Activated CD4-positive, alpha-beta T cell treated with anti-CD3 and anti-CD28 coated beads, Interleukin-2, amount 10 ng/mL, durations not matched to agents 7 days and 5 days (primary cell): ENCODE results near the gene IL17RA. TPM values are rescaled to one million over a fixed set of nuclear protein-coding genes. Genes with fewer than 3 reads are reported as not detected.
A peak's percentile ranks its signal among the peaks of the same experiment; 100 is the strongest.

Experiments used
- CTCF ChIA-PET: fragments of 350-600 bp; sonication (Branson Sonifier 250); formaldehyde crosslinking; loops from one replicate; lab custom pipeline; 2021; ENCODE audit warnings: antibody characterized with exemption; lab: Charles Lee
- POLR2A ChIA-PET: fragments of 350-600 bp; sonication (Branson Sonifier 250); formaldehyde crosslinking; loops from one replicate; lab custom pipeline; 2021; ENCODE audit warnings: antibody characterized with exemption; lab: Charles Lee
- DNase-seq: peaks from one replicate; pipeline ENCODE4 v3.0.0-alpha.2; 2020
- H3K27ac Mint-ChIP-seq: one replicate; pipeline ENCODE4 v1.8.0; 2021; ENCODE audit warnings: mild to moderate bottlenecking, moderate library complexity, mixed read lengths
- H3K27me3 Mint-ChIP-seq: one replicate; pipeline ENCODE4 v1.8.0; 2021; ENCODE audit warnings: mixed read lengths
- H3K36me3 Mint-ChIP-seq: one replicate; pipeline ENCODE4 v1.8.0; 2021; ENCODE audit warnings: low read depth, mixed read lengths
- H3K4me1 Mint-ChIP-seq: one replicate; pipeline ENCODE4 v1.8.0; 2021; ENCODE audit warnings: mixed read lengths
- H3K4me3 Mint-ChIP-seq: one replicate; pipeline ENCODE4 v1.8.0; 2021; ENCODE audit warnings: mild to moderate bottlenecking, moderate library complexity, mixed read lengths
- H3K9me3 Mint-ChIP-seq: one replicate; pipeline ENCODE4 v1.8.0; 2021; ENCODE audit warnings: mixed read lengths
- total RNA-seq, 2 experiments: library from RNA; stranded (reverse); gene quantifications; one replicate each; pipeline ENCODE4 v1.2.3, GENCODE V29; 2021

IL17RA gene
- total RNA-seq, 2 experiments from 2014 or later = 53.6 to 55.9 TPM

DNA sequence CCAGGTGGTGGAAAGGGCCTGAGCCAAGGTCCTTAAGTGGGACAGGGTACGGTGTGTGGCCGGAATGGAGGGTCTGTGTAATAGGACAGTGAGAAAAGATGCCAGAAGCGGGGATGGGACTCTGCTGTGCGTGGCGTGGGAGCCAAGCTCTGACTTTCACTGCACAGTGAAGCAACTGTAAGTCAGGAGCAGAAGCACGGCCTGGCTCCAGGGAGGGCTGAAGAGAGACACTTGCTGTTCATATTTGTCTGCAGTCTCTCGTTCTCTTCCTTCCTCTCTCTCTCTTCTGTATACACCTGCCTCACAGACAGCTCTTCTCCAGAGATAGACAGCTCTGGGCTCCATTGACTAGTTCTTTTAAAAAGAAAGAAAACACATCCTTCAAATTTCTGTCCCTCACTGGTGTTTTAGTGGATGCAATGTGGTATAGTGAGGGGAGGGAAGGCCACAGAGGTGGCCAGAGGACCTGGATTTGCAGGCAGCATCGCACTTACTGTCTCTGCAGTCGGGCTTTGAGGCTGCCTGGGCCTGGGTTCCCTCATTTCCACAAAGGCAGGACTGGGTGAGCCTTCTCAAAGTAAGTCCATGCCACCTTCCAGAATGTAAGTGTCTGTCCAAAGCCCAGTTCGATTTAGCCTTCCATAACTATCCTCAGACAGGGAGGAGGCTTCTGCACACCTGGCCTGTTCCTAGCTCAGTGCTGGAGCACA, 2.1 kb downstream of the IL17RA start:
- peak; percentile 20 for DNase-seq
- H3K9me3 Mint-ChIP-seq = no peaks in the 10 kb centered on the region
- H3K27ac Mint-ChIP-seq = peak overlapping the region; percentile 93
- H3K4me1 Mint-ChIP-seq = peaks cover 66% of the 10 kb centered on the region
- peaks cover 40% of the 10 kb centered on the region for H3K36me3 Mint-ChIP-seq
- no peaks in the 10 kb centered on the region for H3K27me3 Mint-ChIP-seq
- ChIA-PET CTCF (interaction anchor here (0.8 to 3.4 kb wide), 2 partner anchors 11 to 84 kb away, joined by 3 to 10 read pairs; no protein-coding TSS in a partner anchor), POLR2A (interaction anchor here (1.3 kb wide), 1 partner anchor 12 kb away, joined by 4 read pairs; no protein-coding TSS in a partner anchor)
- H3K4me3 Mint-ChIP-seq = peak overlapping the region; percentile 82

DNA sequence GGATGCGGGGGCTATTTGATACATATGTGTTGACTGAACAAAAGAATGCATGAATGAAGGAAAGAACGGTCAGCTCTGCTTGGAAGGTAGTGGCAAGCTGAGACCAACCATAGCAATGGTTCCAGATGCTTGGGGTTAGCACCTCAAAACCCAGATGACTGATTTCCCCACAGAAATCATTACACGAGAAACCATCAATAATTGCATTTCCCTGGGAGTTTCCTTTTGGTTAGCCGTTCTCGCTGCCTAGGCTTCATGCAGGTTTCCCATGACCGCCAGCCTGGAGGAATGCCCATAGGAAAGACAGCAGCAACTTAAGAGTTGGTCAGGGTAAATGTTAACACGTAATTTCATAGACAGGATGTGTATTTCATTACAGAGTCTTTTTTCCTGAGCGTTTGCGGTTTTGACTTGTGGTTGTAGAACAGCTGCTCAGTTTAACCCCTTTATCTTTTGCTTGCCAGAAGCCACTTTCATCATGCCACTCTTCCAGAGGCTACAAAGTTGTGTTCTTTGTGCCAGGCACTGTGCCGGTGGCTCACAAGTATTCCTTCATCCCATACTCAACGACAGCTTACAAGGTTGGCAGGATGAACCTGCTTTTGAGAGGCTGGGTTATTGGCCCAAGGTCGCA, 2.8 kb downstream of the IL17RA start:
- H3K27ac Mint-ChIP-seq = peak overlapping the region; percentile 93
- no peaks in the 10 kb centered on the region for H3K9me3 Mint-ChIP-seq
- H3K4me3 Mint-ChIP-seq = peak overlapping the region; percentile 82
- ChIA-PET POLR2A (interaction anchor here (1.3 kb wide), 1 partner anchor 11 kb away, joined by 4 read pairs; no protein-coding TSS in a partner anchor), CTCF (interaction anchor here (0.8 to 3.4 kb wide), 2 partner anchors 12 to 84 kb away, joined by 3 to 10 read pairs; no protein-coding TSS in a partner anchor)
- peaks cover 73% of the 10 kb centered on the region for H3K4me1 Mint-ChIP-seq
- no peaks in the 10 kb centered on the region for H3K27me3 Mint-ChIP-seq
- peak; percentile 83 for DNase-seq
- peaks cover 43% of the 10 kb centered on the region for H3K36me3 Mint-ChIP-seq

DNA sequence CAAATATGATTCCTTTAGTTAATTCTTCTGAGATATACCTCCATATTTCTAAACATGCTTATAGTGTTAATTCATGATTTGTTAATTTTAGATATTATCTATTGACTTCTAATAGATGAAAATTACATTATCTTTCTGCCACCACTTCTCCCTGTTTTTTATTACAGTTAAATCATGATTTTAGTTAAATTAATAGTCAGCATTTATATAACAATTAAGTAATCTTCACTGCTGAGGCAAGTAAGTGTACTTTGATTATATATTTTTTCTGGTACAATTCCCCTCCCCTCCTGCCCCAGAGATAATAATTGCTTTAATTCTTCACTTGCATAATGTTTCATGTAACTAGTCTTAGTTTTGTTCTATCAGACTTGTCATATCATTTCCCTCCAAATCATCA, 5.8 kb downstream of the IL17RA start:
- Mint-ChIP-seq H3K4me3 (no peak overlapping the region), H3K27ac (no peak overlapping the region), H3K9me3 (no peaks in the 10 kb centered on the region), H3K27me3 (no peaks in the 10 kb centered on the region), H3K4me1 (peaks cover 81% of the 10 kb centered on the region), H3K36me3 (peaks cover 64% of the 10 kb centered on the region)
- DNase-seq = no peak
- ChIA-PET CTCF (no interaction called here), POLR2A (no interaction called here)

DNA sequence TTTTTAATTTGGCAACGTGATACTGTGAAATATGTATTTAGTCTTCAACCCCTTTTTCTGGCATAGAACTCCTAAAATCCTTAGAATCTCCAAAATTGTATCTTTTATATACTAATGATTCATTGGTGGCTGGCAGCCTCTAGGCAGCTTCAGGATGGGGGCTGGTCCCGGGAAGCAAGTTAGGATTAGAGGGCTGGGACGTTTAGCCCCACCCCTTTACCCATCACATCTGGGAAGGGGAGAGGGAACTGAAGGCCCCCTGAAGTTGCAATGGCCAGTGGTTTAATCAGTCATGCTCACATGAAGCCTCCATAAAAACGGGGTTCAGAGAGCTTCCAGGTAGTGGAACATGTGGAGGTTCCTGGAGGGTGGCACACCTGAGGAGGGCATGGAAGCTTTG, 7.1 kb downstream of the IL17RA start:
- POLR2A ChIA-PET = no interaction called here

DNA sequence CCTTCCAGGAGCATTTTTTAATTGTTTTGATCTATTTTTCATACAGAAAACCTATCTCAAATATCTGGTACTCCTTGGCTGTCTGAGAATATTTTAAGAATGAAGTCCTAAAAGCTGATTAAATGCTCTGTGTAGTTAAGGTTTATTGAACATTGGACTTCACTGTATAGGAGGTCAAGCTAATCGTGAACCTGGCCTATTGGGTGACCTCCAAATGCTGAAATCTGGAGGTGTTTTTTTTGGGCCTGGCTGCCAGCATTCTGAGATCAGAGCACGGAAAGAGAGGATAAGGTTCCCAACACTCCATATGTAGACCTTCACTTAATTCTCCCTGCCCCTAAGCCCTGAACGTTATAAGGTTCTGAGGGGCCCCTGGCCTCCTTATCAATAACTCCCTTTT, 8.3 kb downstream of the IL17RA start:
- peaks cover 80% of the 10 kb centered on the region for H3K4me1 Mint-ChIP-seq
- H3K36me3 Mint-ChIP-seq = peaks cover 64% of the 10 kb centered on the region
- no peaks in the 10 kb centered on the region for H3K9me3 Mint-ChIP-seq
- H3K4me3 Mint-ChIP-seq = no peak overlapping the region
- POLR2A ChIA-PET = interaction anchor here (0.6 kb wide), 1 partner anchor 182 kb away, joined by 4 read pairs; no protein-coding TSS in a partner anchor
- no peaks in the 10 kb centered on the region for H3K27me3 Mint-ChIP-seq
- CTCF ChIA-PET = interaction anchor here (0.6 to 2.2 kb wide), 3 partner anchors 15 to 290 kb away, joined by 3 to 6 read pairs (median 4); no protein-coding TSS in a partner anchor
- H3K27ac Mint-ChIP-seq = no peak overlapping the region
- no peak for DNase-seq

More for the DNA sequence above, 7.1 kb downstream of the IL17RA start:
- H3K4me3 Mint-ChIP-seq = no peak overlapping the region
- H3K27me3 Mint-ChIP-seq = no peaks in the 10 kb centered on the region
- H3K27ac Mint-ChIP-seq = no peak overlapping the region
- CTCF ChIA-PET = interaction anchor here (0.8 to 2.2 kb wide), 2 partner anchors 9 to 80 kb away, joined by 3 to 6 read pairs; no protein-coding TSS in a partner anchor
- DNase-seq = no peak
- no peaks in the 10 kb centered on the region for H3K9me3 Mint-ChIP-seq
- peaks cover 80% of the 10 kb centered on the region for H3K4me1 Mint-ChIP-seq
- H3K36me3 Mint-ChIP-seq = peaks cover 60% of the 10 kb centered on the region

DNA sequence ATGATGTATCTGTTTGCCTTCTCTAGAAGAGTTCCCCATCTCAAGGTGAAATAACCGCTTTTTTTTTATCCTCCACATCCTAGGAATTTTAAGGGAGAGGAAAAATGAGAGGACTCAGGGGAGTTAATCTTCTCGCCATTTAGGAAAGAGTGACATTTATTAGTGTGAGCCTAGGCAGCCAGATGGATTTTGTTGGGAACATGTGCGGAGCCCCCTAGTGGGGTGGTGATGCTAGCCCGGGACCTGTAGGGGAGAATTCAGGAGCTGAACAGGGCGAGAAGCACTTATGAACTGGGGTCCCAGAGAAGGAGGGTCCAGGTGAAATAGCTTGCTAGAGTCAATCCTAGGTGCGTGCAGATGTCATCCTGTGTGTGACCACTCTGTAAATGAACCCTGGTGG, 10.7 kb downstream of the IL17RA start:
- Mint-ChIP-seq H3K27me3 (no peaks in the 10 kb centered on the region), H3K4me3 (no peak overlapping the region), H3K9me3 (no peaks in the 10 kb centered on the region), H3K27ac (no peak overlapping the region), H3K4me1 (peaks cover 88% of the 10 kb centered on the region), H3K36me3 (peaks cover 74% of the 10 kb centered on the region)
- CTCF ChIA-PET = interaction anchor here (1.0 to 2.5 kb wide), 4 partner anchors 10 to 76 kb away, joined by 3 to 11 read pairs (median 4); no protein-coding TSS in a partner anchor
- DNase-seq = no peak
- POLR2A ChIA-PET = no interaction called here

DNA sequence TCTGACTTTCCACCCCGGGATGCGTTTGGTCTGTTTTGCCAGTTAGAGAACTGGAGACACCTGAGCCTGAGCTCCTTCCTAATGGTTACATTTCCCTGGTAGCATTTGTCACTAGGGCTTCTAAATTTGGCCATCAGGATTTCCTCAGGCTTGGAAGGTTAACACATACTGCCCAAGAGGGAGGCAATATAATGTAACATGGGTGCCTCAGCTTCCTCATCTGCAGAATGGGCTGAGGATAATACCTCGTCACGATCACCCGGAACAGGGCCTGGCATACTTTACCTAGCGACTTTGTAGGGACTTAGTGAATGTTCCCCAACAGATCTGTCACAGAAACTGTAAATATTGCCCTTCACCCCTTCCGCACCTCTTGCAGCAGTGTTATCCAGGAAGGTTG, 11.3 kb downstream of the IL17RA start:
- Mint-ChIP-seq H3K36me3 (peaks cover 74% of the 10 kb centered on the region), H3K27ac (no peak overlapping the region), H3K4me1 (peaks cover 88% of the 10 kb centered on the region), H3K9me3 (no peaks in the 10 kb centered on the region), H3K4me3 (no peak overlapping the region), H3K27me3 (no peaks in the 10 kb centered on the region)
- ChIA-PET POLR2A (no interaction called here), CTCF (interaction anchor here (1.0 to 2.5 kb wide), 3 partner anchors 11 to 76 kb away, joined by 3 to 11 read pairs (median 4); no protein-coding TSS in a partner anchor)
- no peak for DNase-seq

DNA sequence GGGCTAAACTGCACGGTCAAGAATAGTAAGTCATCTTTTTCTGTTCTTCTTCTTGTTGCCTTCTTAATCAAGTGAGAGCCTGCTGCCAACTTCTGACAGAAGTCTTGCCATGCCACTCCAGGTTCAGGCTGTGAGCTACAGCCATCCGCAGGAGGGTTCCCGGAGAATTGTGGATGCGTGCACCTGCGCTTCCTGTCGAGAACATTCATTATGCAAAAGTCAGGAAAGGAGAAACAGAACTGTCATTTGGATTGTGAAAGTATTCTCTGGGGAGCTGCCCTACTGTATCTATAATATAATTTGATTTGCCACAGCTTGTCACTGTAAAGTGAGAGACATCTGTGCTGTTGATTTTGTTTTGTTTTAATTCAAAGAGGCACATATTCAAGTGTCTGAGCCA, 12.3 kb downstream of the IL17RA start:
- Mint-ChIP-seq H3K27me3 (no peaks in the 10 kb centered on the region), H3K4me3 (peak overlapping the region; percentile 30), H3K36me3 (peaks cover 79% of the 10 kb centered on the region), H3K27ac (peak overlapping the region; percentile 86), H3K4me1 (peaks cover 91% of the 10 kb centered on the region), H3K9me3 (no peaks in the 10 kb centered on the region)
- ChIA-PET CTCF (interaction anchor here (0.9 to 2.5 kb wide), 3 partner anchors 13 to 75 kb away, joined by 3 to 11 read pairs (median 3); no protein-coding TSS in a partner anchor), POLR2A (interaction anchor here (0.5 to 0.7 kb wide), 2 partner anchors 18 to 33 kb away, joined by 3 to 5 read pairs; no protein-coding TSS in a partner anchor)
- no peak for DNase-seq

DNA sequence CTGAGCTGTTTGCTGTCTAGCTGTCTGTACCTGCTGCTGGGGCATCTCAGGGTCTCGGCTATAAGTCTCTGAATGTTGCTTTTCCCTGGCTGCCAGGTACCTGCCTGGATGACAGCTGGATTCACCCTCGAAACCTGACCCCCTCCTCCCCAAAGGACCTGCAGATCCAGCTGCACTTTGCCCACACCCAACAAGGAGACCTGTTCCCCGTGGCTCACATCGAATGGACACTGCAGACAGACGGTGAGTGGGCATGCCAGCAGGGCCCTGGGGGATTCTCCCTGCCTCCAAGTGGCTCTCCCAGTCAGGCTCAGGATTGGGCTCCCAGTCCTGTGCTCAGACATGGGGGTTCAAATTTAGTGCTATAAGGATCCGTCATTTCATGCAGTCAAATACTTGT, 12.9 kb downstream of the IL17RA start:
- POLR2A ChIA-PET = no interaction called here
- H3K4me1 Mint-ChIP-seq = peaks cover 88% of the 10 kb centered on the region
- DNase-seq = no peak
- CTCF ChIA-PET = interaction anchor here (0.9 to 2.5 kb wide), 3 partner anchors 13 to 74 kb away, joined by 3 to 11 read pairs (median 3); no protein-coding TSS in a partner anchor
- H3K4me3 Mint-ChIP-seq = peak overlapping the region; percentile 22
- H3K27me3 Mint-ChIP-seq = no peaks in the 10 kb centered on the region
- peaks cover 80% of the 10 kb centered on the region for H3K36me3 Mint-ChIP-seq
- no peaks in the 10 kb centered on the region for H3K9me3 Mint-ChIP-seq
- H3K27ac Mint-ChIP-seq = peak overlapping the region; percentile 86

DNA sequence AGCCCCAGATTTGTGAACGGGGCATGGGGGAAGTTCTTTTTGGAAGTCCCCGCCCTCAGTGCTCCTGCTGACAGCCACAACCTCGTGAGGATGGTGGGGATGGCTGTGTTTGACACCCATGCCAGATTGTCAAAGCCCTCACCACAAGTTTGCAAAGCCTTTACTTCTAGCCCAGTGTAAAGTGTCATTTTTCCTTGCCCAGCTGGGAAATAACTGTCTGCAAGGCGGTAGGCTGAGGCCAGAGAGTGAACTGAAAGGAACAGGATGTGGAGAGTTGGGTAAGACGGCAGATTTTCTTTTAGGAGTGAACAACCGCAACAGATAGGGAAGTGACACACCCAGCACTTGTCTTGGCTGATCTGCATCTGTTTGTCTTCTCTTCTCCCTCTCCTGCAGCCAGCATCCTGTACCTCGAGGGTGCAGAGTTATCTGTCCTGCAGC, 13.6 kb downstream of the IL17RA start:
- peak overlapping the region; percentile 86 for H3K27ac Mint-ChIP-seq
- DNase-seq = peak; percentile 67
- H3K27me3 Mint-ChIP-seq = no peaks in the 10 kb centered on the region
- POLR2A ChIA-PET = interaction anchor here (1.4 kb wide), 1 partner anchor 10 kb away, joined by 4 read pairs; no protein-coding TSS in a partner anchor
- CTCF ChIA-PET = interaction anchor here (0.5 to 1.6 kb wide), 2 partner anchors 13 to 541 kb away, joined by 3 to 7 read pairs; no protein-coding TSS in a partner anchor
- H3K9me3 Mint-ChIP-seq = no peaks in the 10 kb centered on the region
- peaks cover 86% of the 10 kb centered on the region for H3K4me1 Mint-ChIP-seq
- H3K4me3 Mint-ChIP-seq = peak overlapping the region; percentile 45
- H3K36me3 Mint-ChIP-seq = peaks cover 78% of the 10 kb centered on the region

DNA sequence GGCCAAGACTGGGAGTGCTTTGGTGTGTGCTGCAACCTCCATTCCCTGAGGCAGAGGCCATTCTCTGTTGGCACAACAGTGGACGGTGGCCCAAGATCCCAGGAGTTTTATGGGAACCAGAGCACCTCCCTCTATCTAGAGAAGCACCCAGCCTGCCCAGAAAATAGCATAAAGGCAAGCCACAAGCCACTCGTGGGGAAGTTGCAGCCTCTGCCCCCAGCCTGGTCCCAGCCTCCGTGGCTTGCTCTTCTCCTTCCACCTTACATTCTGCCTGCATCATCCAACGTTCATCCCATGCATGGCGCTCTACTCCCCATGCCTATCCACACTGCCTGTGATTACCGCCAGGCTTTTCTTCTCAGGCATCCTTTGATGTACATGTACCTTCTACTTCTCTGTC, 15.8 kb downstream of the IL17RA start:
- ChIA-PET CTCF (interaction anchor here (1.3 to 1.6 kb wide), 2 partner anchors 9 to 11 kb away, joined by 3 read pairs; no protein-coding TSS in a partner anchor), POLR2A (interaction anchor here (0.5 kb wide), 1 partner anchor 16 kb away, joined by 4 read pairs; no protein-coding TSS in a partner anchor)
- H3K36me3 Mint-ChIP-seq = peaks cover 80% of the 10 kb centered on the region
- H3K27me3 Mint-ChIP-seq = no peaks in the 10 kb centered on the region
- H3K27ac Mint-ChIP-seq = peak overlapping the region; percentile 65
- H3K4me3 Mint-ChIP-seq = no peak overlapping the region
- H3K4me1 Mint-ChIP-seq = peaks cover 84% of the 10 kb centered on the region
- DNase-seq = no peak
- no peaks in the 10 kb centered on the region for H3K9me3 Mint-ChIP-seq
